ENCODE results near the gene FCHO1.

GRCh38 chr19:17830567-17831418 is 79.5 kb downstream of the FCHO1 start:
- TF ChIP-seq, protein P1, sequence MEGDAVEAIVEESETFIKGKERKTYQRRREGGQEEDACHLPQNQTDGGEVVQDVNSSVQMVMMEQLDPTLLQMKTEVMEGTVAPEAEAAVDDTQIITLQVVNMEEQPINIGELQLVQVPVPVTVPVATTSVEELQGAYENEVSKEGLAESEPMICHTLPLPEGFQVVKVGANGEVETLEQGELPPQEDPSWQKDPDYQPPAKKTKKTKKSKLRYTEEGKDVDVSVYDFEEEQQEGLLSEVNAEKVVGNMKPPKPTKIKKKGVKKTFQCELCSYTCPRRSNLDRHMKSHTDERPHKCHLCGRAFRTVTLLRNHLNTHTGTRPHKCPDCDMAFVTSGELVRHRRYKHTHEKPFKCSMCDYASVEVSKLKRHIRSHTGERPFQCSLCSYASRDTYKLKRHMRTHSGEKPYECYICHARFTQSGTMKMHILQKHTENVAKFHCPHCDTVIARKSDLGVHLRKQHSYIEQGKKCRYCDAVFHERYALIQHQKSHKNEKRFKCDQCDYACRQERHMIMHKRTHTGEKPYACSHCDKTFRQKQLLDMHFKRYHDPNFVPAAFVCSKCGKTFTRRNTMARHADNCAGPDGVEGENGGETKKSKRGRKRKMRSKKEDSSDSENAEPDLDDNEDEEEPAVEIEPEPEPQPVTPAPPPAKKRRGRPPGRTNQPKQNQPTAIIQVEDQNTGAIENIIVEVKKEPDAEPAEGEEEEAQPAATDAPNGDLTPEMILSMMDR (IDR thresholded peaks at IDR 0.05), result no peak
- no peak for TF ChIP-seq EP300 (IDR thresholded peaks at IDR 0.05)
- TF ChIP-seq POLR2A (IDR thresholded peaks at IDR 0.05), result no peak
- TF ChIP-seq POLR2AphosphoS5 (IDR thresholded peaks at IDR 0.05), result no peak

Measured in suprapubic skin (tissue), 4 donors.